Measurements from ENCODE around the gene RIMS4. TPM values are rescaled to one million over a fixed set of nuclear protein-coding genes. Genes with fewer than 3 reads are reported as not detected.

Gene RIMS4
- total and polyA plus RNA-seq, 4 donors, result not detected

DNA sequence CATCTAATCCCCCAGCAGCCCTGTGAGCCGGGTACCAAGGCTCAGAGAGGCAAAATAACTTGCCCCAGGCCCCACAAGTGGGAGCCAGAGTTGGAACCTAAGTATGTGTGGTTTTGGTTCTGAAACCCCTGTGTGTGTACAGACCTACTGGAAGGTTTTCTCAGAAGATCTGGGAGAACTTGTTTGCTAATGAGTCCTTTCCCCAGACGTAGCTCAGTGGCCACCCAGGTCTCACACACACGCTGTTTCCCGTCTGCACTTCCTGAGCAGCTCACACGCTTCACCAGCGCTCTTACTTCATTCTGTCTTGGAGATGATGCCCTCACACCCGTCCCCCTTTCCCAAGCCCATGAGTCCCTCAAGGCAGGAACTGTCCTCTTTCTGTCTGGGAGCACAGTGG lies 87.0 kb downstream of the RIMS4 start:
- WGBS, result 79% methylated on average over 7 of the region's 7 CpGs
- Histone ChIP-seq H3K27ac (ENCODE audit: low read depth in 1 of 2, low read length in 2 of 2) (no peak overlapping the region), H3K9me3 (ENCODE audit: control insufficient read depth in 4 of 4, low read length in 3 of 4) (no peaks in the 10 kb centered on the region), H3K9ac (ENCODE audit: low read depth in 1 of 2, low read length in 2 of 2) (no peak overlapping the region), H3K36me3 (ENCODE audit: control insufficient read depth in 4 of 4, insufficient read depth in 3 of 4, low read depth in 1 of 4, low read length in 3 of 4) (no peaks in the 10 kb centered on the region), H3K4me3 (ENCODE audit: low read depth in 1 of 3, low read length in 3 of 3) (no peak overlapping the region), H3K27me3 (ENCODE audit: control insufficient read depth in 4 of 4, insufficient read depth in 4 of 4, low read length in 3 of 4) (peaks cover 0 to 2% (median 0%) of the 10 kb centered on the region in 4 donors), H3K4me1 (ENCODE audit: control insufficient read depth in 4 of 4, insufficient read depth in 4 of 4, low read length in 3 of 4) (no peaks in the 10 kb centered on the region)
- DNase-seq (ENCODE audit: low spot score), result no peak
- TF ChIP-seq, protein P1, sequence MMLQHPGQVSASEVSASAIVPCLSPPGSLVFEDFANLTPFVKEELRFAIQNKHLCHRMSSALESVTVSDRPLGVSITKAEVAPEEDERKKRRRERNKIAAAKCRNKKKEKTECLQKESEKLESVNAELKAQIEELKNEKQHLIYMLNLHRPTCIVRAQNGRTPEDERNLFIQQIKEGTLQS (IDR thresholded peaks at IDR 0.05), result no peak

DNA sequence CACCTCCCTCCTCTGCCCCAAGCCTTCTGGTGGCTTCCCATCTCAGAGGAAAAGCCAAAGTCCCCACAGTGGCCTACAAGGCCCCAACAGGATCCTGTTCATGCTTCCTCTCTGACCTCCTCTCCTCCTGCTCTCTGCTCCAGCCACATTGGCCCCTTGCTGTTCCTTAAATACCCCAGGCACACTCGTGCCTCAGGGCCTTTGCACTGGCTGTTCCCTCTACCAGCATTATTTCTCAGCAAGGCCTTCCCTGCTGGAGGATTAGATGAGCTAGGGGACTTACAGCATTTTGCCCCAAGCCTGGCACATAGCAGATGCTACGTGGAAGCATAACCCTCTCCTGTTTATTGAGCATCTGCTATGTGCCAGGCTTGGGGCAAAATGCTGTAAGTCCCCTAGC lies 87.4 kb downstream of the RIMS4 start:
- Histone ChIP-seq H3K9me3 (ENCODE audit: control insufficient read depth in 4 of 4, low read length in 3 of 4) (no peaks in the 10 kb centered on the region), H3K27me3 (ENCODE audit: control insufficient read depth in 4 of 4, insufficient read depth in 4 of 4, low read length in 3 of 4) (peaks cover 0 to 2% (median 0%) of the 10 kb centered on the region in 4 donors), H3K27ac (ENCODE audit: low read depth in 1 of 2, low read length in 2 of 2) (no peak overlapping the region), H3K4me1 (ENCODE audit: control insufficient read depth in 4 of 4, insufficient read depth in 4 of 4, low read length in 3 of 4) (no peaks in the 10 kb centered on the region), H3K9ac (ENCODE audit: low read depth in 1 of 2, low read length in 2 of 2) (no peak overlapping the region), H3K4me3 (ENCODE audit: low read depth in 1 of 3, low read length in 3 of 3) (no peak overlapping the region), H3K36me3 (ENCODE audit: control insufficient read depth in 4 of 4, insufficient read depth in 3 of 4, low read depth in 1 of 4, low read length in 3 of 4) (no peaks in the 10 kb centered on the region)
- TF ChIP-seq YY1 (IDR thresholded peaks at IDR 0.05) (no peak), SP1 (IDR thresholded peaks at IDR 0.05) (no peak), REST (IDR thresholded peaks at IDR 0.05) (no peak), JUND (IDR thresholded peaks at IDR 0.05) (no peak), HNF4A (conservative IDR thresholded peaks at IDR 0.05) (no peak), NR2F2 (IDR thresholded peaks at IDR 0.05) (no peak), EGR1 (IDR thresholded peaks at IDR 0.05; ENCODE audit: low read depth in 2 of 2) (no peak), FOXA1 (IDR thresholded peaks at IDR 0.05) (no peak), RAD21 (IDR thresholded peaks at IDR 0.05) (no peak), FOXA2 (IDR thresholded peaks at IDR 0.05) (no peak)
- TF ChIP-seq, protein P2, sequence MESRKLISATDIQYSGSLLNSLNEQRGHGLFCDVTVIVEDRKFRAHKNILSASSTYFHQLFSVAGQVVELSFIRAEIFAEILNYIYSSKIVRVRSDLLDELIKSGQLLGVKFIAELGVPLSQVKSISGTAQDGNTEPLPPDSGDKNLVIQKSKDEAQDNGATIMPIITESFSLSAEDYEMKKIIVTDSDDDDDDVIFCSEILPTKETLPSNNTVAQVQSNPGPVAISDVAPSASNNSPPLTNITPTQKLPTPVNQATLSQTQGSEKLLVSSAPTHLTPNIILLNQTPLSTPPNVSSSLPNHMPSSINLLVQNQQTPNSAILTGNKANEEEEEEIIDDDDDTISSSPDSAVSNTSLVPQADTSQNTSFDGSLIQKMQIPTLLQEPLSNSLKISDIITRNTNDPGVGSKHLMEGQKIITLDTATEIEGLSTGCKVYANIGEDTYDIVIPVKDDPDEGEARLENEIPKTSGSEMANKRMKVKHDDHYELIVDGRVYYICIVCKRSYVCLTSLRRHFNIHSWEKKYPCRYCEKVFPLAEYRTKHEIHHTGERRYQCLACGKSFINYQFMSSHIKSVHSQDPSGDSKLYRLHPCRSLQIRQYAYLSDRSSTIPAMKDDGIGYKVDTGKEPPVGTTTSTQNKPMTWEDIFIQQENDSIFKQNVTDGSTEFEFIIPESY (IDR thresholded peaks at IDR 0.05), result no peak
- TF ChIP-seq, protein P1 (IDR thresholded peaks at IDR 0.05), result no peak
- DNase-seq (ENCODE audit: low spot score), result no peak
- WGBS, result 69% methylated on average over 2 of the region's 2 CpGs

DNA sequence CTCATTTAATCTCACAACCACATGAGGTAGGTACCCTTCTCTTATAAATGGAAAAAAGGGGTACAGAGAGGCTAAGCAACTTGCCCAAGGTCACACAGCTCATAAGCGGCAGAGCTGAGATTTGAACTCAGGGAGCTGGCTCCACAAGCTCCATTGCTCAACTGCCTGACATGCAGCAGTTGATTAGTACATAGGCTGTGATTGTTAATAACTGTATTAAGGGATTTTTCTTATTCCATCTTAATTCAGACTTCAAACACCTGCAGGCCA lies 88.6 kb downstream of the RIMS4 start:
- no peak for DNase-seq (ENCODE audit: low spot score)
- Histone ChIP-seq H3K36me3 (ENCODE audit: control insufficient read depth in 4 of 4, insufficient read depth in 3 of 4, low read depth in 1 of 4, low read length in 3 of 4) (no peaks in the 10 kb centered on the region), H3K27me3 (ENCODE audit: control insufficient read depth in 4 of 4, insufficient read depth in 4 of 4, low read length in 3 of 4) (peaks cover 0 to 2% (median 0%) of the 10 kb centered on the region in 4 donors), H3K4me1 (ENCODE audit: control insufficient read depth in 4 of 4, insufficient read depth in 4 of 4, low read length in 3 of 4) (no peaks in the 10 kb centered on the region), H3K9ac (ENCODE audit: low read depth in 1 of 2, low read length in 2 of 2) (no peak overlapping the region), H3K9me3 (ENCODE audit: control insufficient read depth in 4 of 4, low read length in 3 of 4) (no peaks in the 10 kb centered on the region), H3K4me3 (ENCODE audit: low read depth in 1 of 3, low read length in 3 of 3) (no peak overlapping the region), H3K27ac (ENCODE audit: low read depth in 1 of 2, low read length in 2 of 2) (no peak overlapping the region)
- 95% methylated on average over 1 of the region's 1 CpG for WGBS
- TF ChIP-seq YY1 (IDR thresholded peaks at IDR 0.05) (no peak), HNF4G (IDR thresholded peaks at IDR 0.05) (no peak), RXRA (IDR thresholded peaks at IDR 0.05) (no peak), REST (IDR thresholded peaks at IDR 0.05) (no peak), JUND (IDR thresholded peaks at IDR 0.05) (no peak), RAD21 (IDR thresholded peaks at IDR 0.05) (no peak), SP1 (IDR thresholded peaks at IDR 0.05) (no peak), TAF1 (conservative IDR thresholded peaks at IDR 0.05) (no peak), MAX (IDR thresholded peaks at IDR 0.05) (no peak), HNF4A (conservative IDR thresholded peaks at IDR 0.05) (no peak), EGR1 (IDR thresholded peaks at IDR 0.05; ENCODE audit: low read depth in 2 of 2) (no peak), FOXA1 (IDR thresholded peaks at IDR 0.05) (no peak), GABPA (IDR thresholded peaks at IDR 0.05 in 1 of 2, conservative IDR thresholded peaks at IDR 0.05 in 1 of 2) (no peak)

Data from liver (tissue), 9 donors.